Measurements from ENCODE around the gene RIT2.

DNA sequence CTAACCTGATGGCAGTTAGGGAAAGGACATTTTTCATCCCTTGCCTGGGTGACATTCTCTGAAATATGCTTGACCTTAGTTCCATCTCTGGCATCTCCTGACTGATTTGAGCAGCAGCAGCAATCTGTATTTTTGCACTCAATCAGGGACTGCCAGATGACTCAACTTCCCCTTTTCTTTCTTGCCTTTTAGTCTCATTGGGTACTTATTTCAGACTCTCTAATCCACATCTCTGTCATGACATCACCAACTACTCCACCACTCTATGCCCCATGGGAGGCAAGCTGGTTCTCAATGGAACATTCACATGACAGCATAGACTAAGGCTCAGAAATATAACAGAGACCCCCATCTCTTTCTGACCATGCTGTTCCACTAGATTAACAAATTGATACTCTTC, 254.2 kb downstream of the RIT2 start:
- TF ChIP-seq, protein P1, sequence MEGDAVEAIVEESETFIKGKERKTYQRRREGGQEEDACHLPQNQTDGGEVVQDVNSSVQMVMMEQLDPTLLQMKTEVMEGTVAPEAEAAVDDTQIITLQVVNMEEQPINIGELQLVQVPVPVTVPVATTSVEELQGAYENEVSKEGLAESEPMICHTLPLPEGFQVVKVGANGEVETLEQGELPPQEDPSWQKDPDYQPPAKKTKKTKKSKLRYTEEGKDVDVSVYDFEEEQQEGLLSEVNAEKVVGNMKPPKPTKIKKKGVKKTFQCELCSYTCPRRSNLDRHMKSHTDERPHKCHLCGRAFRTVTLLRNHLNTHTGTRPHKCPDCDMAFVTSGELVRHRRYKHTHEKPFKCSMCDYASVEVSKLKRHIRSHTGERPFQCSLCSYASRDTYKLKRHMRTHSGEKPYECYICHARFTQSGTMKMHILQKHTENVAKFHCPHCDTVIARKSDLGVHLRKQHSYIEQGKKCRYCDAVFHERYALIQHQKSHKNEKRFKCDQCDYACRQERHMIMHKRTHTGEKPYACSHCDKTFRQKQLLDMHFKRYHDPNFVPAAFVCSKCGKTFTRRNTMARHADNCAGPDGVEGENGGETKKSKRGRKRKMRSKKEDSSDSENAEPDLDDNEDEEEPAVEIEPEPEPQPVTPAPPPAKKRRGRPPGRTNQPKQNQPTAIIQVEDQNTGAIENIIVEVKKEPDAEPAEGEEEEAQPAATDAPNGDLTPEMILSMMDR (IDR thresholded peaks at IDR 0.05; ENCODE audit: low read depth, low read length): no peak
- TF ChIP-seq EZH2phosphoT487 (IDR thresholded peaks at IDR 0.05; ENCODE audit: low read depth): no peak

All from OCI-LY3 (cell line).